Measurements from ENCODE around the gene GALNT17.
"Not testable (repeated sequence)": the region's sequence is repeated elsewhere in the genome, so short reads cannot be mapped to it uniquely, and the experiment has no call there.

Gene GALNT17

DNA sequence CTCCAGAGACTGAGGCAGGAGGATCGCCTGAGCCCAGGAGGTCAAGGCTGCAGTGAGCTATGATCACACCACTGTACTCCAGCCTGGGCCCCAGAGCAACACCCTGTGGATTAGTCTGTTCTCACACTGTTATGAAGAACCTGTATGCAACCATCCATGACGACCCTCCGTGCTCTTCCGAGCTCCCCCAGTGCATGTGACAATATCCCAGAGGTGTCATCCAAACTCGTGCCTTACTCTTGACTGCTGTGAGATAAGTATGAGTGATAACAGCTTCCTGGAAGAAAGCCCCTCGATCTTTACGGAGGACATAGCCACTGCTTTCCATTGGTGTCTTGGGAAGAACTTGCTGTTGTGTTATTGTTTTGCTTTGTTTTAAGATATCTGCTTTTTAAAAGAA, 591.9 kb downstream of the GALNT17 start:
- Histone ChIP-seq H3K27me3 (ENCODE audit: control insufficient read depth in 5 of 5, insufficient read depth in 4 of 5, low read length in 5 of 5) (no peaks in the 10 kb centered on the region), H3K9ac (ENCODE audit: low read length in 5 of 5) (no peak overlapping the region), H3K36me3 (ENCODE audit: control insufficient read depth in 5 of 5, insufficient read depth in 5 of 5, low read length in 5 of 5) (no peaks in the 10 kb centered on the region), H3K9me3 (ENCODE audit: control insufficient read depth in 5 of 5, low read length in 5 of 5) (peaks cover 0 to under 1% (median 0%) of the 10 kb centered on the region in 5 donors), H3K27ac (ENCODE audit: low read depth, low read length) (no peak overlapping the region), H3K4me1 (ENCODE audit: control insufficient read depth in 5 of 5, insufficient read depth in 5 of 5, low read length in 5 of 5) (no peaks in the 10 kb centered on the region), H3K4me3 (ENCODE audit: low read depth in 1 of 5, low read length in 5 of 5) (no peak overlapping the region)

DNA sequence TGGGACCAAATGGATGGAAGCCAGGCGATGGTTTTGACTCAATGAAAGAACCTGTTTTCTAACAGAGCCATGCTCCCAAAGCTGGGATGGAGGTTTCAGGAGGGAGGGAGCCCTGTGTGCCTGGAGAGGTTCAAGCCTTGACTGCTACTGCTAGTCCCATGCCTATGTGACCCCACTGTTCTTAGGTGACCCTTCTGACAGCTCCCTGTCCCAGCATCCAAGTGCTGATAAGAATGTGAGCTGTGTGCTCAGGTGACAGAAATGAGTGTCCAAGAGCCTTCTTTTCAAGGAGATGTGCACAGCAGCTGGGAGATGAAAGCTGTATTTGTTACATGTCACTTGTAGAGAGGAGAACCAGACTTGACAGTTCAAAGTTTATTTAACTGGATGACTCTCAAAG, 595.4 kb downstream of the GALNT17 start:
- Histone ChIP-seq H3K27ac (ENCODE audit: low read depth, low read length) (no peak overlapping the region), H3K4me3 (ENCODE audit: low read depth in 1 of 5, low read length in 5 of 5) (no peak overlapping the region), H3K9ac (ENCODE audit: low read length in 5 of 5) (no peak overlapping the region), H3K9me3 (ENCODE audit: control insufficient read depth in 5 of 5, low read length in 5 of 5) (peaks cover 0 to 5% (median 5%) of the 10 kb centered on the region in 5 donors), H3K4me1 (ENCODE audit: control insufficient read depth in 5 of 5, insufficient read depth in 5 of 5, low read length in 5 of 5) (no peaks in the 10 kb centered on the region), H3K27me3 (ENCODE audit: control insufficient read depth in 5 of 5, insufficient read depth in 4 of 5, low read length in 5 of 5) (no peaks in the 10 kb centered on the region), H3K36me3 (ENCODE audit: control insufficient read depth in 5 of 5, insufficient read depth in 5 of 5, low read length in 5 of 5) (no peaks in the 10 kb centered on the region)

DNA sequence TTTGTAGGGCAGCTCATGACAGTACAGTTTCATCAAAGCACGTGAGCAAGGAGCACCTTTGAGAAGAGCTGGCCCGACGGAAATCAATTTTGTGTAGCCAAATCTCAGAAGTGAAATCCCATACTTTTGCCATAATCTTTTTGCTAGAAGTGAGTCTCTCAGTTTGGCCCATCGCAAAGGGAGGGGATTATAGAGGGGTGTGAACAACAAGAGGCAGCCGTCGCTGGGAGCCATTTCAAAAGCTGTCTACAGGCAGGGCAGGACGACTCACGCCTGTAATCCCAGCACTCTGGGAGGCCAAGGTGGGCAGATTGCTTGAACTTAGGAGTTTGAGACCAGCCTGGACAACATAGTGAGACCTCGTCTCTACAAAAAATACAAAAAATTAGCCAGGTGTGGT, 599.8 kb downstream of the GALNT17 start:
- Histone ChIP-seq H3K9ac (ENCODE audit: low read length in 5 of 5) (no peak overlapping the region), H3K9me3 (ENCODE audit: control insufficient read depth in 5 of 5, low read length in 5 of 5) (peaks cover 0 to 5% (median 5%) of the 10 kb centered on the region in 5 donors), H3K4me3 (ENCODE audit: low read depth in 1 of 5, low read length in 5 of 5) (no peak overlapping the region), H3K4me1 (ENCODE audit: control insufficient read depth in 5 of 5, insufficient read depth in 5 of 5, low read length in 5 of 5) (peaks cover 0 to 4% (median 2%) of the 10 kb centered on the region in 5 donors), H3K27ac (ENCODE audit: low read depth, low read length) (no peak overlapping the region), H3K27me3 (ENCODE audit: control insufficient read depth in 5 of 5, insufficient read depth in 4 of 5, low read length in 5 of 5) (peaks cover 0 to 3% (median 0%) of the 10 kb centered on the region in 5 donors), H3K36me3 (ENCODE audit: control insufficient read depth in 5 of 5, insufficient read depth in 5 of 5, low read length in 5 of 5) (no peaks in the 10 kb centered on the region)

DNA sequence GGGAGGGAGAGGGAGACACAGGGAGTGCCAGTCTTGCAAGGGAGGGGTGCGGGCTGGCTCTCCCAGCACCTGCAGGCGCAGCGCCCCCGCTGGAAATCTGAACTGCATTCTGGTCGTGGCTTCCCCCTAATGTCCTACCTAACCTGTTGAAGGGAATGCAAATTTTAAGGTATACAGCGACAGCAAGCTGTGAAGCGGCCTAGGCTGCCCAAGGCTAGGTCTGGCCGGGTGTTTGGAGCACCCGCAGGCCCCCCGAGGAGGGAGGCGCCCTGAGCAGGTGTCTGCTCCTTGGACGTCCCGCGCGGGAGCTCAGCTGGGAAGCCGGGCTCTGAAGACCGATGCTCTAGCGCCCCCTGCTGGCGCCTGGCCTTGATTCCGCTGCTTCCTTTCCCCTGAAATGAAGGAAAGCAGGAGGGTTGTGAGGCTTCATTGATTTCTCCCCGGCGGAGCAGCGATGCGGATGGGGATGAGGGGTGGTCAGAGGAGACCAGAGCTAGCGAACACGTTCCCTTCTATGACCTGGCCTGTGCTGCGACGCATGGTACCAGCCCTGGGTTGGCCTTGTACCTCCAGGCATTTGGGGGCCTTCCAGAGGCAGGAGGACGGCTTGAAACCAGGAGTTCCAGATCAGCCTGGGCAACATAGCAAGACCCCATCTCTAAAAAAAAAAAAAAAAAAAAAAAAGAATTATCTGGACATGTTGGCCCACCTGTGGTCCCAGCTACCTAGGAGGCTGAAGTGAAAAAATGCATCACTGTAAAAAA, 601.3 kb downstream of the GALNT17 start:
- Histone ChIP-seq H3K4me1 (ENCODE audit: control insufficient read depth in 5 of 5, insufficient read depth in 5 of 5, low read length in 5 of 5) (peaks cover 0 to 4% (median 2%) of the 10 kb centered on the region in 5 donors), H3K27ac (ENCODE audit: low read depth, low read length) (no peak overlapping the region), H3K27me3 (ENCODE audit: control insufficient read depth in 5 of 5, insufficient read depth in 4 of 5, low read length in 5 of 5) (peaks cover 0 to 3% (median 0%) of the 10 kb centered on the region in 5 donors), H3K36me3 (ENCODE audit: control insufficient read depth in 5 of 5, insufficient read depth in 5 of 5, low read length in 5 of 5) (no peaks in the 10 kb centered on the region), H3K9me3 (ENCODE audit: control insufficient read depth in 5 of 5, low read length in 5 of 5) (peaks cover 0 to 5% (median 5%) of the 10 kb centered on the region in 5 donors), H3K9ac (ENCODE audit: low read length in 5 of 5) (peak overlapping the region in 1 of 5 donors; percentile 28), H3K4me3 (ENCODE audit: low read depth in 1 of 5, low read length in 5 of 5) (no peak overlapping the region)

DNA sequence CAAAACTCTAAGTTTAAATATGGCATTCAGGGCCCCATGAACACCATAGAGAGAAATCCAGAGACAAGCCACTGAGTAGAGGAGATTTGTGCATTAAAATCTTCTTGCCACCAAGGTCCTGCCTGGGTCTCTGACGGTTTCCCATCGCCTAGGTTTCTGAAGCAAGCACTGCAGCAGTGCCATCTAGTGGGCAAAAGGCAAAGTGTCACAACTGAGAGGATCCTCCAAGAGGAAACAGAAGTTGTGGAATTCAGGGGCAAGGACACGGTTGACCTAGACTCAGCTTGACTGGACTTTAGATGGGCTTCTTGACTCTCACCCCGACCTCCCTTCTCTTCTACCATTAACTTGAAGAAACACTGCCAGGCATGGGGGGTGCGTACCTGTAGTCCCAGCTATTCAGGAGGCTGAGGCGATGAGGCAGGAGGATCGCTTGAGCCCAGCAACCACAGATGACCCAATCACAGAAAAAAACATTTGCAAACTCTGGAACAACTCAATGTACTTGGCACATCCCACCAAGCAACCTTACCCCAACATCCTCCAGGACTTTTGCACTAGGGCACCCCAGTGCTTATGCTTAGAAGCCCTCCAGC, 604.1 kb downstream of the GALNT17 start:
- H3K27me3 ChIP-seq (ENCODE audit: control insufficient read depth in 5 of 5, insufficient read depth in 4 of 5, low read length in 5 of 5) = peaks cover 0 to 3% (median 0%) of the 10 kb centered on the region in 5 donors
- H3K9me3 ChIP-seq (ENCODE audit: control insufficient read depth in 5 of 5, low read length in 5 of 5) = no peaks in the 10 kb centered on the region
- no peak overlapping the region for H3K9ac ChIP-seq (ENCODE audit: low read length in 5 of 5)
- no peak overlapping the region for H3K27ac ChIP-seq (ENCODE audit: low read depth, low read length)
- H3K4me3 ChIP-seq (ENCODE audit: low read depth in 1 of 5, low read length in 5 of 5) = no peak overlapping the region
- peaks cover 0 to 4% (median 2%) of the 10 kb centered on the region in 5 donors for H3K4me1 ChIP-seq (ENCODE audit: control insufficient read depth in 5 of 5, insufficient read depth in 5 of 5, low read length in 5 of 5)
- no peaks in the 10 kb centered on the region for H3K36me3 ChIP-seq (ENCODE audit: control insufficient read depth in 5 of 5, insufficient read depth in 5 of 5, low read length in 5 of 5)

DNA sequence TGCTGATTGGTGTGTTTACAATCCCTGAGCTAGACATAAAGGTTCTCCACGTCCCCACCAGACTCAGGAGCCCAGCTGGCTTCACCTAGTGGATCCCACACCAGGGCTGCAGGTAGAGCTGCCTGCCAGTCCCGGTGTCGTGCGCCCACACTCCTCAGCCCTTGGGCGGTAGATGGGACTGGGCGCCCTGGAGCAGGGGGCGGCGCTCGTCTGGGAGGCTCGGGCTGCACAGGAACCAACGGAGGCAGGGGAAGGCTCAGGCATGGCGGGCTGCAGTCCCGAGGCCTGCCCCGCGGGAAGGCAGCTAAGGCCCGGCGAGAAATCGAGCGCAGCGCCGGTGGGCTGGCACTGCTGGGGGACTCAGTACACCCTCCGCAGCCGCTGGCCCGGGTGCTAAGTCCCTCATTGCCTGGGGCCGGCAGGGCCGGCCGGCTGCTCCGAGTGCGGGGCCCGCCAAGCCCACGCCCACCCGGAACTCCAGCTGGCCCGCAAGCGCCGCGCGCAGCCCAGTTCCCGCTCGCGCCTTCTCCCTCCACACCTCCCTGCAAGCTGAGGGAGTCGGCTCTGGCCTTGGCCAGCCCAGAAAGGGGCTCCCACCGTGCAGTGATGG, 606.1 kb downstream of the GALNT17 start:
- not testable (repeated sequence) for H3K9ac ChIP-seq (ENCODE audit: low read length in 5 of 5); H3K27ac ChIP-seq (ENCODE audit: low read depth, low read length); H3K27me3 ChIP-seq (ENCODE audit: control insufficient read depth in 5 of 5, insufficient read depth in 4 of 5, low read length in 5 of 5); H3K9me3 ChIP-seq (ENCODE audit: control insufficient read depth in 5 of 5, low read length in 5 of 5); H3K36me3 ChIP-seq (ENCODE audit: control insufficient read depth in 5 of 5, insufficient read depth in 5 of 5, low read length in 5 of 5); H3K4me3 ChIP-seq (ENCODE audit: low read depth in 1 of 5, low read length in 5 of 5); H3K4me1 ChIP-seq (ENCODE audit: control insufficient read depth in 5 of 5, insufficient read depth in 5 of 5, low read length in 5 of 5)

DNA sequence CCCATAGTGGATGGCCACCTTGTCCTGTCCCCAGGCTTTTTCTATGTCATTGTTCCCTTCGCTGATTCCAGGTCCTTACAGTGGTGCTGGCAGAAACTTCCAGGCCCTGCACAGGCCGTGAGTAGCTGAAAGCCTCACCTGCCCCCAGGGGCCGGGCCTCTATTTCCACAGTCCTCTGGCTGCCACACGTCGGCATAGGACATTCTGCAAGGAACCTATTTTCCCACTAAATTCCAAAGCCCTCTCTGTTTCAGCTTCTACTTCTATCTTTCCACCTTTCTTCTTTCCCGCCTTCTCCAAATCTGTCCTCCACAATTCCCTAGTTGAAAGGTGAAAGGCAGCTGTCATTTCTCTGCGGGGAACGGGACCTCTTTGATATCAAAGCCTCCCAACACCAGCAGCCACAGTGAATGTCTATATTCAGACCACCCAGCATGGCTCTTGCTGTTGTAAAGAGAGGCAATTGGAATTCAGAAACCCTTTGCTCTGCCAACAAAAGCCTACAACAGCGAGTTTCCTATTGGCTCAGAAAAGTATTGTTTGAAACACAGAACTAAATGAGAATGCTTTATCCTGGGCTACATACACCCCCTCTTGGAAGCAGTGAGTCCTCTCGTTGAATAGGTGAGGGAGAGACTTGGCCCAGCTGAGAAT, 607.7 kb downstream of the GALNT17 start:
- Histone ChIP-seq H3K27ac (ENCODE audit: low read depth, low read length) (no peak overlapping the region), H3K27me3 (ENCODE audit: control insufficient read depth in 5 of 5, insufficient read depth in 4 of 5, low read length in 5 of 5) (peaks cover 0 to 3% (median 0%) of the 10 kb centered on the region in 5 donors), H3K9ac (ENCODE audit: low read length in 5 of 5) (no peak overlapping the region), H3K4me3 (ENCODE audit: low read depth in 1 of 5, low read length in 5 of 5) (no peak overlapping the region), H3K4me1 (ENCODE audit: control insufficient read depth in 5 of 5, insufficient read depth in 5 of 5, low read length in 5 of 5) (no peaks in the 10 kb centered on the region), H3K9me3 (ENCODE audit: control insufficient read depth in 5 of 5, low read length in 5 of 5) (no peaks in the 10 kb centered on the region), H3K36me3 (ENCODE audit: control insufficient read depth in 5 of 5, insufficient read depth in 5 of 5, low read length in 5 of 5) (no peaks in the 10 kb centered on the region)

DNA sequence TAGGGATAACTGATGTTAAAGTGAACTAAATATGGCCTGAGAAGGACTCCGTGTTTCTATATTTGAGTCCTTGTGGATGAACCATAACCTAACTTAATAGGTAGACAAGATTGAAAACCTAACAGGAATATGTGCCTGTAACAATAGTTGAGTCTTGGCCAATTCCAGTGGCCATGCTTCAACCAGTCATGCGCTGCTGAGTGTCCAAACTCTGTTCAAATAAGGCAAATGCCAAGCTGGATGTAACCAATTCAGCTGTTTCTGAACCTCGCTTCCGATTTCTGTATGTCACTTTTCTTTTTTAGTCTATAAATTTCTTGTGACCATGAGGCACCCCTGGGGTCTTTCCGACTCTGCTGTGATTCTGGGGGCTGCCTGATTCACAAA, 608.2 kb downstream of the GALNT17 start:
- Histone ChIP-seq H3K36me3 (ENCODE audit: control insufficient read depth in 5 of 5, insufficient read depth in 5 of 5, low read length in 5 of 5) (no peaks in the 10 kb centered on the region), H3K4me1 (ENCODE audit: control insufficient read depth in 5 of 5, insufficient read depth in 5 of 5, low read length in 5 of 5) (no peaks in the 10 kb centered on the region), H3K27ac (ENCODE audit: low read depth, low read length) (no peak overlapping the region), H3K4me3 (ENCODE audit: low read depth in 1 of 5, low read length in 5 of 5) (no peak overlapping the region), H3K27me3 (ENCODE audit: control insufficient read depth in 5 of 5, insufficient read depth in 4 of 5, low read length in 5 of 5) (peaks cover 0 to 3% (median 0%) of the 10 kb centered on the region in 5 donors), H3K9me3 (ENCODE audit: control insufficient read depth in 5 of 5, low read length in 5 of 5) (no peaks in the 10 kb centered on the region), H3K9ac (ENCODE audit: low read length in 5 of 5) (no peak overlapping the region)

DNA sequence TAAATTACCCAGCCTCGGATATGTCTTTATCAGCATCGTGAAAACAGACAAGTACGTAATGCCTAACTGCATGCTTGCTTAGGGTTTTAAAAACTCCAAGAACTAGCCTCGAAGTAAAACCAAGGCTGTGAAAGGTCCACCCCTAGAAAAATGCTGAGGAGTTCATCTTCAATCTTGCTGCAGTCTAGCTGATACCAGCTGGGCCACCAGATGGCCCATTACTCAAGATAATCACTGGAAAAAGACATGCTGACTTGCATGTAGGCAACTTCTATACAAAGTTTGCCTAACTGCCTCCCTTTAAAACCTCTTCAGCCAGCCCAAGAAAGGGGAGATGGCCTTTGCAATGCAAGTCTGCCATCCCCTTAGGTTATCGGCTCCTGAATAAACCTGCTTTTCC, 614.1 kb downstream of the GALNT17 start:
- Histone ChIP-seq H3K27me3 (ENCODE audit: control insufficient read depth in 5 of 5, insufficient read depth in 4 of 5, low read length in 5 of 5) (peaks cover 5 to 9% (median 6%) of the 10 kb centered on the region in 5 donors), H3K4me3 (ENCODE audit: low read depth in 1 of 5, low read length in 5 of 5) (no peak overlapping the region), H3K9me3 (ENCODE audit: control insufficient read depth in 5 of 5, low read length in 5 of 5) (peaks cover 0 to 12% (median 8%) of the 10 kb centered on the region in 5 donors), H3K9ac (ENCODE audit: low read length in 5 of 5) (no peak overlapping the region), H3K4me1 (ENCODE audit: control insufficient read depth in 5 of 5, insufficient read depth in 5 of 5, low read length in 5 of 5) (no peaks in the 10 kb centered on the region), H3K36me3 (ENCODE audit: control insufficient read depth in 5 of 5, insufficient read depth in 5 of 5, low read length in 5 of 5) (no peaks in the 10 kb centered on the region), H3K27ac (ENCODE audit: low read depth, low read length) (no peak overlapping the region)

DNA sequence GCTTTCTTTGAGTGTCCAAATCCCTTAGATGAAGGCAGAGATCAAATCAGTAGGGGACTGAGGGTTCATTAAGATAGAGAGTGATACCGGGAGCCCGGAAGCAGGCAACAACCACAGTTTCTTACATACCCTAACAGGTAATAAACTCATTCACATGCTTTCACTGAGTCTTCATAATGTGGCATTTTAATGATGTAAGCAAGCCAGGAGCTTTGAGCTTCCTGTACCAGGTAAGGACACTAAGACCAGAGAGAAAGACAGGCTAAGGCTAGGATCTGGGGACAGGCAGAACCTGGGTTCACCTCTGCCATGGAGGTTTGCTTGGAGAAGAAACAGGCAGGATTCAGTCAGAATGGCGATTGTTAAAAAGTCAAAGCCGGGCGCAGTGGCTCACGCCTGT, 618.3 kb downstream of the GALNT17 start:
- no peak overlapping the region for H3K4me3 ChIP-seq (ENCODE audit: low read depth in 1 of 5, low read length in 5 of 5)
- no peak overlapping the region for H3K9ac ChIP-seq (ENCODE audit: low read length in 5 of 5)
- peaks cover 0 to 8% (median 6%) of the 10 kb centered on the region in 5 donors for H3K4me1 ChIP-seq (ENCODE audit: control insufficient read depth in 5 of 5, insufficient read depth in 5 of 5, low read length in 5 of 5)
- no peaks in the 10 kb centered on the region for H3K36me3 ChIP-seq (ENCODE audit: control insufficient read depth in 5 of 5, insufficient read depth in 5 of 5, low read length in 5 of 5)
- H3K9me3 ChIP-seq (ENCODE audit: control insufficient read depth in 5 of 5, low read length in 5 of 5) = peaks cover 0 to 12% (median 8%) of the 10 kb centered on the region in 5 donors
- no peak overlapping the region for H3K27ac ChIP-seq (ENCODE audit: low read depth, low read length)
- H3K27me3 ChIP-seq (ENCODE audit: control insufficient read depth in 5 of 5, insufficient read depth in 4 of 5, low read length in 5 of 5) = peaks cover 10 to 34% (median 25%) of the 10 kb centered on the region in 5 donors

Measured in subcutaneous abdominal adipose tissue (tissue), 5 donors.